Right lobe of liver (tissue), 4 donors: Measurements from ENCODE around the gene PROSER1.

Experiments
- CTCF ChIP-seq, 4 donors: fragments of 200-600 bp in 3 of 4; fragments of 450-650 bp in 1 of 4; IDR thresholded peaks; one replicate each; pipeline versions ENCODE4 v1.5.1 to v1.8.0; 2016 to 2022; ENCODE audit warnings: antibody characterized with exemption in 4 of 4, mild to moderate bottlenecking in 2 of 4
- POLR2A ChIP-seq: fragments of 450-650 bp; IDR thresholded peaks from one replicate; pipeline ENCODE4 v1.6.1; 2017; ENCODE audit warnings: antibody characterized with exemption, mild to moderate bottlenecking
- donor health status: DM: no; HTN: no; CAD: no.
- donor health status: DM: no; HTN: no; CAD: no.
- donor health status: DM: no; HTN: yes; CAD: no.

GRCh38 chr13:38967446-38967845, 70.4 kb downstream of the PROSER1 start:
- TF ChIP-seq CTCF (IDR thresholded peaks at IDR 0.05) = no peak
- no peak for TF ChIP-seq POLR2A
